PC-3 (cell line): Measurements from ENCODE around the gene WDR93. TPM values are rescaled to one million over a fixed set of nuclear protein-coding genes. Genes with fewer than 3 reads are reported as not detected.

Experiments used
- ATAC-seq: fragments of 200-7000 bp; cut with Tn5 transposase; 2 replicates; pipeline ENCODE4 v1.9.1; 2020; ENCODE audit warnings: mild to moderate bottlenecking, moderate library complexity
- BruUV-seq: library from RNA; stranded (reverse); fragments of 400-500 nt; replicated peaks from 2 replicates; lab custom pipeline; 2021; lab: Mats Ljungman, UMichigan
- CTCF ChIA-PET: fragments of 300-600 bp; sonication (Branson Sonifier 250); formaldehyde crosslinking; loops from one replicate; lab custom pipeline; 2022; ENCODE audit warnings: antibody characterized with exemption; lab: Charles Lee
- POLR2A ChIA-PET: fragments of 300-600 bp; sonication (Branson Sonifier 250); formaldehyde crosslinking; loops from one replicate; lab custom pipeline; 2022; ENCODE audit warnings: antibody characterized with exemption; ENCODE audit not compliant: unreplicated experiment; lab: Charles Lee
- DNase-seq: peaks from one replicate; pipeline ENCODE4 v3.0.0-alpha.2; 2015
- H2AFZ ChIP-seq: fragments of 300-600 bp; sonication (generic); 2 replicates; pipeline ENCODE4 v1.6.0; 2016; ENCODE audit warnings: antibody characterized with exemption, low read length
- H3F3A ChIP-seq: fragments of 300-600 bp; sonication (generic); one replicate; pipeline ENCODE4 v1.6.0; 2017; ENCODE audit warnings: antibody characterized with exemption, low read length, control low read depth, mild to moderate bottlenecking; ENCODE audit not compliant: unreplicated experiment
- H3K27ac ChIP-seq: fragments of 300-600 bp; sonication (generic); 2 replicates; pipeline ENCODE4 v1.5.1; 2016; ENCODE audit warnings: mild to moderate bottlenecking, low read length
- H3K27me3 ChIP-seq: fragments of 300-600 bp; sonication (generic); 2 replicates; pipeline ENCODE4 v1.6.1; 2016; ENCODE audit warnings: low read length, mixed read lengths
- H3K36me3 ChIP-seq: fragments of 300-600 bp; sonication (generic); 2 replicates; pipeline ENCODE4 v1.6.1; 2016; ENCODE audit warnings: low read depth, mixed run types, low read length, mixed read lengths
- H3K4me1 ChIP-seq: fragments of 300-600 bp; sonication (generic); 2 replicates; pipeline ENCODE4 v1.5.1; 2016; ENCODE audit warnings: low read length; ENCODE audit not compliant: insufficient read depth
- H3K4me2 ChIP-seq: fragments of 300-600 bp; sonication (generic); 2 replicates; pipeline ENCODE4 v1.6.0; 2016; ENCODE audit warnings: low read length
- H3K4me3 ChIP-seq: fragments of 300-600 bp; sonication (generic); 2 replicates; pipeline ENCODE4 v1.5.1; 2016; ENCODE audit warnings: mild to moderate bottlenecking, low read length, mixed read lengths
- H3K79me2 ChIP-seq: fragments of 300-600 bp; sonication (generic); 2 replicates; pipeline ENCODE4 v1.6.1; 2017; ENCODE audit warnings: low read length, mixed read lengths
- H3K9ac ChIP-seq: fragments of 300-600 bp; sonication (generic); 2 replicates; pipeline ENCODE4 v1.6.0; 2016; ENCODE audit warnings: mild to moderate bottlenecking, low read length
- H3K9me2 ChIP-seq: fragments of 300-600 bp; sonication (generic); replicated peaks from 2 replicates; pipeline ENCODE4 v1.6.1; 2016; ENCODE audit warnings: mixed run types, low read length, mixed read lengths
- H3K9me3 ChIP-seq: fragments of 300-600 bp; sonication (generic); 2 replicates; pipeline ENCODE4 v1.6.1; 2016; ENCODE audit warnings: low read length, mixed read lengths
- H4K20me1 ChIP-seq: fragments of 300-600 bp; sonication (generic); 2 replicates; pipeline ENCODE4 v1.6.1; 2016; ENCODE audit warnings: low read length, mixed read lengths
- EZH2 ChIP-seq: fragments of 300-600 bp; sonication (generic); IDR thresholded peaks from one replicate; pipeline ENCODE4 v1.6.1; 2017; ENCODE audit warnings: antibody characterized with exemption, mild to moderate bottlenecking, low read length; ENCODE audit not compliant: unreplicated experiment
- EZH2phosphoT487 ChIP-seq: fragments of 300-600 bp; sonication (generic); IDR thresholded peaks from 2 replicates; pipeline ENCODE4 v1.6.1; 2018; ENCODE audit warnings: mild to moderate bottlenecking, antibody characterized with exemption, low read length, borderline replicate concordance
- intact Hi-C: fragments of 100-400 bp; cut with micrococcal nuclease; formaldehyde crosslinking; loops from 2 replicates; pipeline ENCODE4 v1.9.0; 2023
- total RNA-seq: library from RNA; depleted of rRNA; stranded (reverse); fragments of >200 nt; gene quantifications from 2 replicates; pipeline ENCODE4 v1.2.3, GENCODE V29; 2014
- TF ChIP-seq, protein P1 (sequence below): fragments of 300-600 bp; sonication (generic); conservative IDR thresholded peaks from 2 replicates; pipeline ENCODE4 v1.5.1; 2017; ENCODE audit warnings: antibody characterized with exemption, low read depth, mild to moderate bottlenecking, low read length

Gene WDR93
- total RNA-seq, 1 experiment from 2014 or later, result 0.22 TPM

DNA sequence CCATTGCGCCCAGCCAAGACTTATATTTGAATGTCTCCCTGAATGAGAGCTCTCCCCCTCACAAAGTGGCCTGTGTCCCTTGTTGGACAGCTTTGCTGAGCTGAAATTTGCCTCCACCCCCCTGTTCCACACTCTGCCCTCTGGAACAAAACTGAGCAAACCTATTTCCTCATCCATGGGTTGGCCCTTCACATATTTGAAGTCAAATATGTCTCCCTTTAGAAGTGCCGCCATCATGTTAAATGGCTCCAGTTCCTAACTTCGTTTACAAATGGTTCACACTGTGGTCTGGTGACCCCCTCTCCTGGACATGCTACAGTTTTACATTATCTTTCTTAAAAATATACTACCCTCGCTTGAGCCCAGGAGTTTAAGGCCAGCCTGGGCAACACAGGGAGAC, 16.1 kb upstream of the WDR93 start:
- ATAC-seq (no peak), DNase-seq (no peak)
- ChIA-PET CTCF (no interaction called here), POLR2A (no interaction called here)
- Histone ChIP-seq H3K9ac (no peak overlapping the region), H3K4me3 (no peak overlapping the region), H3K27ac (no peak overlapping the region), H3F3A (no peaks in the 10 kb centered on the region), H3K27me3 (no peaks in the 10 kb centered on the region), H3K9me2 (no peaks in the 10 kb centered on the region), H3K9me3 (no peaks in the 10 kb centered on the region), H3K36me3 (no peaks in the 10 kb centered on the region), H4K20me1 (no peaks in the 10 kb centered on the region), H3K79me2 (no peaks in the 10 kb centered on the region), H3K4me1 (no peaks in the 10 kb centered on the region), H2AFZ (no peak overlapping the region), H3K4me2 (no peak overlapping the region)
- no TSS peak for BruUV-seq
- intact Hi-C loops, result no loop called here
- TF ChIP-seq, protein P1, sequence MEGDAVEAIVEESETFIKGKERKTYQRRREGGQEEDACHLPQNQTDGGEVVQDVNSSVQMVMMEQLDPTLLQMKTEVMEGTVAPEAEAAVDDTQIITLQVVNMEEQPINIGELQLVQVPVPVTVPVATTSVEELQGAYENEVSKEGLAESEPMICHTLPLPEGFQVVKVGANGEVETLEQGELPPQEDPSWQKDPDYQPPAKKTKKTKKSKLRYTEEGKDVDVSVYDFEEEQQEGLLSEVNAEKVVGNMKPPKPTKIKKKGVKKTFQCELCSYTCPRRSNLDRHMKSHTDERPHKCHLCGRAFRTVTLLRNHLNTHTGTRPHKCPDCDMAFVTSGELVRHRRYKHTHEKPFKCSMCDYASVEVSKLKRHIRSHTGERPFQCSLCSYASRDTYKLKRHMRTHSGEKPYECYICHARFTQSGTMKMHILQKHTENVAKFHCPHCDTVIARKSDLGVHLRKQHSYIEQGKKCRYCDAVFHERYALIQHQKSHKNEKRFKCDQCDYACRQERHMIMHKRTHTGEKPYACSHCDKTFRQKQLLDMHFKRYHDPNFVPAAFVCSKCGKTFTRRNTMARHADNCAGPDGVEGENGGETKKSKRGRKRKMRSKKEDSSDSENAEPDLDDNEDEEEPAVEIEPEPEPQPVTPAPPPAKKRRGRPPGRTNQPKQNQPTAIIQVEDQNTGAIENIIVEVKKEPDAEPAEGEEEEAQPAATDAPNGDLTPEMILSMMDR, result no peak
- TF ChIP-seq EZH2phosphoT487, result no peak
- no peak for TF ChIP-seq EZH2

DNA sequence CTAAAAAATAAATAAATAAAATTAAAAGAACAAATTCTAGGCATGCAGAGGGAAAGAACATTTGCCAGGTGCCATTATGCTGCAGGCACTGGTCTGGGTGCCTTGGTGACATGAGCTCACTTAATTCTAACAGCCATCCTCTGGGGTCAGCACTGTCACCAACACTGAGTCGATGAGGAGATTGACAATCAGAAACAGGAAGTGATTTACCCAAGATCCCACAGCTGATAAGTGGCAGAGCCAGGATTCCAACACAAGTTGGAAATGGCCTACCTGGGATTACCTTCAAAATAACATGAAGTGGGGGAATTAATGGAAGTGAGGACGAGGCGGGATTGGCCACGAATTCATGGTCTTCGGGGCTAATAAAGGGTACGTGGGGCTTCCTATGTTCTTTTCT, 15.0 kb upstream of the WDR93 start:
- no peaks in the 10 kb centered on the region for H3K27me3 ChIP-seq
- DNase-seq (no peak), ATAC-seq (no peak)
- no peaks in the 10 kb centered on the region for H3K9me3 ChIP-seq
- H3K9ac ChIP-seq, result no peak overlapping the region
- H4K20me1 ChIP-seq, result no peaks in the 10 kb centered on the region
- no peak overlapping the region for H3K4me3 ChIP-seq
- CTCF ChIA-PET, result no interaction called here
- TF ChIP-seq, protein P1, result no peak
- TF ChIP-seq EZH2 (no peak), EZH2phosphoT487 (no peak)
- H3K36me3 ChIP-seq, result no peaks in the 10 kb centered on the region
- POLR2A ChIA-PET, result no interaction called here
- no peak overlapping the region for H3K27ac ChIP-seq
- peaks cover 11% of the 10 kb centered on the region for H3K4me1 ChIP-seq
- no peaks in the 10 kb centered on the region for H3K79me2 ChIP-seq
- BruUV-seq, result no TSS peak
- no peaks in the 10 kb centered on the region for H3F3A ChIP-seq
- H3K4me2 ChIP-seq, result no peak overlapping the region
- no peak overlapping the region for H2AFZ ChIP-seq
- H3K9me2 ChIP-seq, result no peaks in the 10 kb centered on the region
- intact Hi-C loops, result no loop called here

DNA sequence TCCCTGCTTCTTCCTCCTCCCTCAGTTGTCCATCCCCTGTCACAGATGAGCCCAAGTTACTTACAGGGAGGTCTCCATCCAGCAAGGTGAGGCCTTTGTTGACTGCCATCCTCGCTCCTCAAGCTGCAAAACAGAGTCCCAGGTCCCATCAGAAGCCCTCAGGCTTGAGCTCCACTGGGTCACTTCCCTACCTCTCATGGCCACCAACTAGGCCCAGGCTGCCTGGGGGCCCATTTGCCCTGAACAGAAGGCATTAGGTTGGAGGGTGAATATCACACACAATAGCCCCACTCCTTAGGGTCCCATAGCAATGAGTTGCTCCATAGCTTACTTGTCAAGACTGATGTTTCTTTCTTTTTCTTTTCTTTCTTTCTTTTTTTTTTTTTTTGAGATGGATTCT, 13.2 kb upstream of the WDR93 start:
- CTCF ChIA-PET, result no interaction called here
- intact Hi-C loops, result no loop called here

More for the DNA sequence above, 13.2 kb upstream of the WDR93 start:
- Histone ChIP-seq H3K9me2 (no peaks in the 10 kb centered on the region), H3F3A (no peaks in the 10 kb centered on the region), H2AFZ (no peak overlapping the region), H3K4me2 (no peak overlapping the region), H3K27ac (no peak overlapping the region), H3K9me3 (no peaks in the 10 kb centered on the region), H3K9ac (no peak overlapping the region), H3K4me3 (no peak overlapping the region), H3K36me3 (no peaks in the 10 kb centered on the region), H3K79me2 (no peaks in the 10 kb centered on the region), H3K27me3 (no peaks in the 10 kb centered on the region), H4K20me1 (no peaks in the 10 kb centered on the region), H3K4me1 (peaks cover 24% of the 10 kb centered on the region)
- DNase-seq (no peak), ATAC-seq (no peak)
- no TSS peak for BruUV-seq
- TF ChIP-seq EZH2phosphoT487 (no peak), EZH2 (no peak)
- TF ChIP-seq, protein P1, result no peak
- POLR2A ChIA-PET, result no interaction called here
